Ovary (tissue), 9 donors: Measurements from ENCODE around the gene RASSF10. TPM values are rescaled to one million over a fixed set of nuclear protein-coding genes. Genes with fewer than 3 reads are reported as not detected.

ENCODE experiments used
- DNase-seq, 5 donors: peaks; one replicate each; pipeline ENCODE4 v3.0.0-alpha.2; 2019 to 2020
- H3K27ac ChIP-seq, 2 donors: fragments of 200-600 bp; one replicate each; pipeline versions ENCODE4 v1.5.1 to v1.8.0; 2019 to 2022
- H3K27me3 ChIP-seq: fragments of 200-600 bp; one replicate; pipeline ENCODE4 v1.8.0; 2022
- H3K36me3 ChIP-seq: fragments of 200-600 bp; sonication (generic); one replicate; pipeline ENCODE4 v1.5.1; 2019
- H3K4me1 ChIP-seq: one replicate; pipeline ENCODE4 v1.8.1; 2013; ENCODE audit warnings: mild to moderate bottlenecking, moderate library complexity; ENCODE audit not compliant: insufficient read depth
- H3K4me3 ChIP-seq: fragments of 200-600 bp; sonication (generic); one replicate; pipeline ENCODE4 v1.5.1; 2017
- H3K9me3 ChIP-seq, 2 donors: fragments of 200-600 bp in 1 of 2; sonication (generic) in 1 of 2; one replicate each; pipeline versions ENCODE4 v1.5.1 to v1.8.1; 2013 to 2019; ENCODE audit warnings: mild to moderate bottlenecking in 1 of 2, moderate library complexity in 1 of 2
- EP300 ChIP-seq: sonication (generic); formaldehyde crosslinking; IDR thresholded peaks from one replicate; pipeline ENCODE4 v1.6.1; 2017; ENCODE audit warnings: antibody characterized with exemption
- POLR2A ChIP-seq: fragments of 450-650 bp; IDR thresholded peaks from one replicate; pipeline ENCODE4 v1.6.1; 2017; ENCODE audit warnings: antibody characterized with exemption, mild to moderate bottlenecking, moderate library complexity
- WGBS, 3 donors: extraction: QIAGEN DNeasy Blood & Tissue Kit in 1 of 3; methylation state at CpG; one replicate each; pipeline versions ENCODE4 v1.1.5 to v1.1.7; 2013 to 2017; 5-methylcytosine and 5-hydroxymethylcytosine counted together
- intact Hi-C, 4 donors: fragments of 100-400 bp; cut with DNase I; formaldehyde crosslinking; loops; one replicate each; pipeline versions ENCODE4 v1.11.0 to v1.15.1; 2022 to 2023
- polyA plus RNA-seq, 2 donors: library from polyadenylated mRNA; stranded (reverse); fragments of 200-250 nt in 1 of 2; fragments of 350-450 nt in 1 of 2; fragmentation: Illumina TruSeq in 1 of 2; extraction: RNeasy Lipid Tissue Mini Kit (QIAGEN cat#74804) in 1 of 2; gene quantifications; one replicate each; pipeline ENCODE4 v1.2.3, GENCODE V29; 2013 to 2014
- total RNA-seq, 7 donors: library from RNA; depleted of rRNA in 2 of 7; stranded (reverse); fragments of >200 nt in 2 of 7; fragmentation: NEBNext Ultra II Directional in 3 of 7; extraction: Animal tissue kit (Norgen Biotek cat#: 25700) in 3 of 7; gene quantifications; one replicate each; pipeline versions ENCODE4 v1.1.0 to v1.2.4, GENCODE V29; 2016 to 2023
- TF ChIP-seq, protein P1 (sequence below), 3 donors: fragments of 450-650 bp in 2 of 3; fragments of 200-600 bp in 1 of 3; IDR thresholded peaks; one replicate each; pipeline versions ENCODE4 v1.5.1 to v1.8.0; 2016 to 2022; ENCODE audit warnings: antibody characterized with exemption in 3 of 3, mild to moderate bottlenecking in 1 of 3
- donor health status: DM: no; HTN: no; CAD: no; lungs with moderate emphysema.
- donor health status: DM: no; HTN: no; CAD: no.
- donor health status: Bipolar disorder and iron deficiency.
- donor health status: DM: yes; HTN: yes; CAD: no.
- donor health status: DM: no; HTN: no; CAD: no.
- donor health status: DM: yes; HTN: yes; CAD: no.

Gene RASSF10
- total and polyA plus RNA-seq, 9 donors: 0.36 to 3.8 (median 0.72) TPM; not detected in 3

DNA sequence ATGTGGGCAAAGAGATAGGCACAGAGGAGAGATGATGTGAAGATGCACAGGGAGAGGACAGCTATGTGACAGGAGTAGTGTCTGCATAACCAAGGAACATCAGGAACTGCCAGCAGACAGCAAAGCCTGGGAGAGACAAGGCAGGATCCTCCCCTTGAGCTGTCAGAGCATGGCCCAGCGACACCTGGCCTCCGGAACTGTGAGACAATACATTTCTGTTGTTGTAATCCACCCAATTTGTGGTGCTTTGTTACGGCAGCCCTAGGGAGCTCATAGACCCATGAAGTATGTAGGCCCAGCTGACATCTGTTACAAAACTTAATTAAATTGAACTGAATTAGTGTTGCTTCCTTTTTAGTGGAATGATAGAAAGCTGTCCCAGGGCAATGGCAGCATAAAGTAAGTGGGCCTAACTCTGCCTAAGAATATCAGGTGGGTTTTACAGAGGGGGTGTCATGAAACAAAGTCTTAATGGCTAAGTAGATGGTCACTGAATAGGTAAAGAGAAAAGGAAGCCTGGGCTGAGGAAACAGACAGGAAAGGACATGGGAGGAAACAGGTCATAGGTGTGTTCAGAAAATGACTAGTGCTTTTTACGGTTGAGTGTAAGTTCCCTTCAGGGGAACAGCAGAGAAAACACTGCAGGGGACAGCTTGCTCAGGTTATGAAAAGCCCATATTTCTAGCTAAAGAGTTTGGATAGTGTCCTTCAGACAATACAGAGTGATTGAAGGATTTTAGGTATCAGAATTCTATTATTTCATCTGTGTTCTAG lies 24.8 kb downstream of the RASSF10 start:
- Histone ChIP-seq H3K36me3 (no peaks in the 10 kb centered on the region), H3K4me3 (no peak overlapping the region), H3K9me3 (no peaks in the 10 kb centered on the region), H3K27ac (no peak overlapping the region), H3K27me3 (no peaks in the 10 kb centered on the region), H3K4me1 (no peaks in the 10 kb centered on the region)
- DNase-seq: no peak
- intact Hi-C loops: no loop called here
- 69 to 81% (median 80%) methylated on average over 4 of the region's 4 CpGs for WGBS, 3 donors
- TF ChIP-seq EP300: no peak
- TF ChIP-seq POLR2A: no peak
- TF ChIP-seq, protein P1, sequence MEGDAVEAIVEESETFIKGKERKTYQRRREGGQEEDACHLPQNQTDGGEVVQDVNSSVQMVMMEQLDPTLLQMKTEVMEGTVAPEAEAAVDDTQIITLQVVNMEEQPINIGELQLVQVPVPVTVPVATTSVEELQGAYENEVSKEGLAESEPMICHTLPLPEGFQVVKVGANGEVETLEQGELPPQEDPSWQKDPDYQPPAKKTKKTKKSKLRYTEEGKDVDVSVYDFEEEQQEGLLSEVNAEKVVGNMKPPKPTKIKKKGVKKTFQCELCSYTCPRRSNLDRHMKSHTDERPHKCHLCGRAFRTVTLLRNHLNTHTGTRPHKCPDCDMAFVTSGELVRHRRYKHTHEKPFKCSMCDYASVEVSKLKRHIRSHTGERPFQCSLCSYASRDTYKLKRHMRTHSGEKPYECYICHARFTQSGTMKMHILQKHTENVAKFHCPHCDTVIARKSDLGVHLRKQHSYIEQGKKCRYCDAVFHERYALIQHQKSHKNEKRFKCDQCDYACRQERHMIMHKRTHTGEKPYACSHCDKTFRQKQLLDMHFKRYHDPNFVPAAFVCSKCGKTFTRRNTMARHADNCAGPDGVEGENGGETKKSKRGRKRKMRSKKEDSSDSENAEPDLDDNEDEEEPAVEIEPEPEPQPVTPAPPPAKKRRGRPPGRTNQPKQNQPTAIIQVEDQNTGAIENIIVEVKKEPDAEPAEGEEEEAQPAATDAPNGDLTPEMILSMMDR (IDR thresholded peaks at IDR 0.05): no peak

- WGBS, 3 donors: 69 to 76% (median 73%) methylated on average over 4 of the region's 4 CpGs
- Histone ChIP-seq H3K36me3 (no peaks in the 10 kb centered on the region), H3K4me3 (no peak overlapping the region), H3K27ac (no peak overlapping the region), H3K9me3 (no peaks in the 10 kb centered on the region), H3K27me3 (no peaks in the 10 kb centered on the region), H3K4me1 (no peaks in the 10 kb centered on the region)
- TF ChIP-seq POLR2A (no peak), EP300 (no peak)
- TF ChIP-seq, protein P1 (IDR thresholded peaks at IDR 0.05): no peak
- no peak for DNase-seq
- intact Hi-C loops: no loop called here
These were observed 26.6 kb downstream of the RASSF10 start for GRCh38 chr11:13035711-13036110.

DNA sequence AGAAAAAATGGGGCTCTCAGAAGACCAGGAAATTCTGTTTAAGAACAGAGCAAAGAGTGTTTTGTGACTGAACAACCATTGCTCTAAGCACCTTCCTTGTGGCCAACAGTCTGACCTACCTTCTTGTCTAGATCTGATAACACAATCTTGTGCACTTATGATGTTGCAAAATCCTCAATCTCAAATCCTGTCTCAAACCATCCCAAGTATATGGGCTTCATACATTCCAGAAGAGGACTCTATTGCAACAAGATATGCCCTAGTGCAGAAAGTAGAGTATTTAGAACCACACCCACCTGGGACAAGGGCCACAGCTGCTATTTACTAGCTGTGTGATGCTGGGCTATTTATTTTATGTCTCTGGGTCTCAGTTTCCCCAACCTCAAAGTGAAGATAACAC lies 27.1 kb downstream of the RASSF10 start:
- DNase-seq: no peak
- no peaks in the 10 kb centered on the region for H3K4me1 ChIP-seq
- no peaks in the 10 kb centered on the region for H3K27me3 ChIP-seq
- no peaks in the 10 kb centered on the region for H3K9me3 ChIP-seq
- H3K27ac ChIP-seq: no peak overlapping the region
- intact Hi-C loops: no loop called here
- no peak for TF ChIP-seq POLR2A
- TF ChIP-seq, protein P1 (IDR thresholded peaks at IDR 0.05): no peak
- no peak for TF ChIP-seq EP300
- no peak overlapping the region for H3K4me3 ChIP-seq
- no peaks in the 10 kb centered on the region for H3K36me3 ChIP-seq

DNA sequence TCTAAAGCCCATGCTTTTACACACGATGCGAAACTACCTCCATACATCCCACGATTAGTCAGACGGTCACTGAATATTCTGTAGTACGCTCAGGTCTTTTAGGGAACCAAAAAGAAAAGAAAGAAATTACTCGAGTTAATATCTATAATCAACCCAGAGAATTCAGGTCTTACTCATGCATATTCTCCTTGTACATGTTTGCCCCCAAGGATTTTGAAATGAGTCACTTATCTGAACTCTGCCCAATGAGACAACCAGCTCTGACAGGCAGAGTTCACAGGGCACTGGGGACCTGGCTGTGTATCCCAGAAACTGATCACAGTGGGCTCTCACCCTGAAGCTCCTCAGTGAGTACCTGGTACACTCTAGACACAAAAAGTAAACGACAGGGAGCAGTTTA lies 29.2 kb downstream of the RASSF10 start:
- Histone ChIP-seq H3K4me3 (no peak overlapping the region), H3K9me3 (no peaks in the 10 kb centered on the region), H3K27me3 (no peaks in the 10 kb centered on the region), H3K4me1 (no peaks in the 10 kb centered on the region), H3K36me3 (no peaks in the 10 kb centered on the region), H3K27ac (no peak overlapping the region)
- WGBS, 3 donors: 88 to 94% (median 89%) methylated on average over 7 of the region's 7 CpGs
- DNase-seq: no peak
- TF ChIP-seq POLR2A (no peak), EP300 (no peak)
- TF ChIP-seq, protein P1 (IDR thresholded peaks at IDR 0.05): no peak
- intact Hi-C loops: no loop called here
